ENCODE measurements around the gene ECM2. TPM values are rescaled to one million over a fixed set of nuclear protein-coding genes. Genes with fewer than 3 reads are reported as not detected.

The ECM2 gene
- total RNA-seq, 2 experiments from 2014 or later: not detected

DNA sequence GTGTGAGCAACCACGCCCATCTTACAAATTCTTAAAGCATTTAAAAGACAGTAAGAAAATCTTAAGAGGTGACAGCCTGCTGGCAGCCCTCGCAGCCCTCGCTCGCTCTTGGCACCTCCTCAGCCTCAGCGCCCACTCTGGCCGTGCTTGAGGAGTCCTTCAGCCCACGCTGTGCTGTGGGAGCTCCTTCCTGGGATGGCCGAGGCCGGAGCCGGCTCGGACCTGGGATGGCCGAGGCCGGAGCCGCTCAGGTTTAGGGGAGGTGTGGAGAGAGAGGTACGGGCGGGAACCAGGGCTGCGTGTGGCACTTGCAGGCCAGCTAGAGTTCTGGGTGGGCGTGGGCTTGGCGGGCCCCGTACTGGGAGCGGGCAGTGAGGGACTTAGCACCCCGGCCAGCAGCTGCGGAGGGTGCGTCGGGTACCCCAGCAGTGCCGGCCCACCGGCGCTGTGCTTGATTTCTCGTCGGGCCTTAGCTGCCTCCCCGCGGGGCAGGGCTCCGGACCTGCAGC, 9.3 kb upstream of the ECM2 start:
- ChIA-PET POLR2A (interaction anchor here (0.6 kb wide), 2 partner anchors 23 to 47 kb away, joined by 3 read pairs; no protein-coding TSS in a partner anchor), CTCF (no interaction called here)
- Mint-ChIP-seq H3K4me3 (no peak overlapping the region), H3K27me3 (no peaks in the 10 kb centered on the region), H3K36me3 (ENCODE audit: low read depth) (peaks cover 4% of the 10 kb centered on the region), H3K4me1 (no peaks in the 10 kb centered on the region), H3K27ac (no peak overlapping the region), H3K9me3 (no peaks in the 10 kb centered on the region)
- no peak for DNase-seq

DNA sequence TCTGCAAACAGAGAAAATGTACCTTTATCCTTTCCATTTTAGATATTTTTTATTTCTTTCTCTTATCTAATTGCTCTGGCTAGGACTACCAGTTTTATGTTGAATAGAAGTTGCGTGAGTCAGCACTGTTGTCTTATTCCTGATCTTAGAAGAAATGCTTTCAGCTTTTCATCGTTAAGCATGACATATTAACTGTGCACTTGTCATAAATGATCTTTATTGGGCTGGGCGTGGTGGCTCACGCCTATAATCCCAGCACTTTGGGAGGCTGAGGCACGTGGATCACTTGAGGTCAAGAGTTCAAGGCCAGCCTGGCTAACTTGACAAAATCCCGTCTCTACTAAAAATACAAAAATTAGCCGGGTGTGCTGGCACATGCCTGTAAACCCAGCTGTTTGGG, 8.2 kb upstream of the ECM2 start:
- DNase-seq: no peak
- POLR2A ChIA-PET: no interaction called here

DNA sequence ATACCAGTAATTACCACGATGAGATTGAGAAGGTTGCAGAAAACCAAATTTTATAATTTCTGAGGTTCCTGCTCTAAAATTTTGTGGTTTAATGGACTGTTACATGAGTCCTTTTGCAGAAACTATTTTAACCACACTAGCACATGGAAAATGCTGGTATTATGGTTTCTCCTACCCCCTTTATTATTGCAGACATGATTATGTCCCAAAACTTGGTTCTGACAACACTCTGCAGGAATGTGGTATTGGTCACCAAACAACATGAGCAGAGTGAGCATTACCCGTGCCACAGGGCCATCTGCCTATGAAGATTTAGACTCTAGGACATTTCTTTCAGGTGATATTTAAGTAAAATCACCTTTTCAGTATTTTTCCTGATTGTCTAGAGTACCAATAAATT, 2.8 kb upstream of the ECM2 start:
- DNase-seq: no peak
- CTCF ChIA-PET: no interaction called here
- no peak overlapping the region for H3K4me3 Mint-ChIP-seq
- peaks cover 8% of the 10 kb centered on the region for H3K4me1 Mint-ChIP-seq
- POLR2A ChIA-PET: no interaction called here
- no peaks in the 10 kb centered on the region for H3K36me3 Mint-ChIP-seq (ENCODE audit: low read depth)
- no peaks in the 10 kb centered on the region for H3K27me3 Mint-ChIP-seq
- no peak overlapping the region for H3K27ac Mint-ChIP-seq
- no peaks in the 10 kb centered on the region for H3K9me3 Mint-ChIP-seq

More for the DNA sequence above, 8.2 kb upstream of the ECM2 start:
- Mint-ChIP-seq H3K9me3 (no peaks in the 10 kb centered on the region), H3K4me3 (no peak overlapping the region), H3K4me1 (no peaks in the 10 kb centered on the region), H3K27ac (no peak overlapping the region), H3K27me3 (no peaks in the 10 kb centered on the region), H3K36me3 (ENCODE audit: low read depth) (peaks cover 4% of the 10 kb centered on the region)
- CTCF ChIA-PET: no interaction called here

DNA sequence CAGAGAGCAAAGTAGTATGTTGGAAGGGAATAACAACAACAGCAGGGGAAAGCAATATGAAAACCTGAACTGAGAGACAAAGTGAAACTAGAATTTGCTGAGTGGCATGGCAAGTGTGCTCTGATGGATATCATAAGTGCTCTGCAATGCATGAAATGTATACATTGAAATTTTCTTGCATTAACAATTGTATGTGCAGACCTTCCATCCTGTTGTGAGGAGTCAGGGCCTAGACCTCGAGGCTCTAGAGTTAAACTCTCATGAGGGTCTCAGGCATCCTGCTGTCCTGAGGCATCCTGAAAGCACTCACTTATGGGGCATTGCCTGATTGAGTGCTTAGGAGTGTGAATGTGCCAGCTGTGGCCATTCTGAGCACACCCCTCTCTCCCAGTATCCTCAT, 1.1 kb downstream of the ECM2 start:
- H3K4me1 Mint-ChIP-seq: peaks cover 8% of the 10 kb centered on the region
- no peak overlapping the region for H3K4me3 Mint-ChIP-seq
- ChIA-PET POLR2A (no interaction called here), CTCF (no interaction called here)
- H3K9me3 Mint-ChIP-seq: no peaks in the 10 kb centered on the region
- DNase-seq: no peak
- no peak overlapping the region for H3K27ac Mint-ChIP-seq
- no peaks in the 10 kb centered on the region for H3K27me3 Mint-ChIP-seq
- peaks cover 3% of the 10 kb centered on the region for H3K36me3 Mint-ChIP-seq (ENCODE audit: low read depth)

DNA sequence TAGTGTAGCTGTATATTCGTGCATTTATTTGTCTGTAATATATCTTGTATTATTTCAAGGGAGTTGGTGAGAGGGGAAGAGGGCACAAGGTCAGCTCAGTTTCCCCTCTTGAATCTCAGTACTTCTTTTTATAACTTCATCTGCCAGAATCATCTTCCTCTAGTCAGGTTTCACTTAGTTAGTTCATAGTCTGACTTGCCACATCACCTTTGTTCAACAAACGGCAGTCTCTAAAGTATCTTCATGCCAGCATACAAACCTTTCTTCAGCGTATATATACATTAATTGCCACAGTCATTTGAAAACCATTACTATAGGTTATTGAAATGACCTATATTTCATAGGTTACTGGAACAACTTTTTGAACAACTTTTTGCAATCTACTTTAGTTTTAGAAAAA, 1.6 kb downstream of the ECM2 start:
- no peaks in the 10 kb centered on the region for H3K27me3 Mint-ChIP-seq
- H3K4me1 Mint-ChIP-seq: peaks cover 8% of the 10 kb centered on the region
- DNase-seq: no peak
- POLR2A ChIA-PET: no interaction called here
- H3K27ac Mint-ChIP-seq: no peak overlapping the region
- H3K36me3 Mint-ChIP-seq (ENCODE audit: low read depth): peaks cover 3% of the 10 kb centered on the region
- CTCF ChIA-PET: no interaction called here
- no peaks in the 10 kb centered on the region for H3K9me3 Mint-ChIP-seq
- no peak overlapping the region for H3K4me3 Mint-ChIP-seq

DNA sequence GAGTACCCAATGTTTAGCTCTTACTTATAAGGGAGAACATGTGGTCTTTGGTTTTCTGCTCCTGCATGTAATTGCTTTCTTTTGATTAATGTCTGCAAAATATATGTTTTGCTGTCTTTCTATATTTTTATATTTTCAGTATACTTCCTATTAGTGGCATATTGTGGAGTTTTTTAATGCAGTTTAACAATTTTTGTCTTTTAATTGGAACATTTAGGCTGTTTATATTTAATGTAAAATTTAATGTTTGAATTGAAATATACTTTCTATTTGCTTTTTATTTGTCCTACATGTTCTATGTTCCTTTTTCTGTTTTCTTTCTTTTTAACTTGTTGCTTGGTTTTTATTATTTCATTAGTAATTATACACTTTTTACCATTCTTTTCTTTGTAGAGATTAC, 4.9 kb downstream of the ECM2 start:
- H3K4me1 Mint-ChIP-seq: peaks cover 8% of the 10 kb centered on the region
- POLR2A ChIA-PET: no interaction called here
- H3K27me3 Mint-ChIP-seq: no peaks in the 10 kb centered on the region
- CTCF ChIA-PET: no interaction called here
- DNase-seq: no peak
- H3K36me3 Mint-ChIP-seq (ENCODE audit: low read depth): peaks cover 3% of the 10 kb centered on the region
- H3K27ac Mint-ChIP-seq: no peak overlapping the region
- H3K4me3 Mint-ChIP-seq: no peak overlapping the region
- no peaks in the 10 kb centered on the region for H3K9me3 Mint-ChIP-seq

DNA sequence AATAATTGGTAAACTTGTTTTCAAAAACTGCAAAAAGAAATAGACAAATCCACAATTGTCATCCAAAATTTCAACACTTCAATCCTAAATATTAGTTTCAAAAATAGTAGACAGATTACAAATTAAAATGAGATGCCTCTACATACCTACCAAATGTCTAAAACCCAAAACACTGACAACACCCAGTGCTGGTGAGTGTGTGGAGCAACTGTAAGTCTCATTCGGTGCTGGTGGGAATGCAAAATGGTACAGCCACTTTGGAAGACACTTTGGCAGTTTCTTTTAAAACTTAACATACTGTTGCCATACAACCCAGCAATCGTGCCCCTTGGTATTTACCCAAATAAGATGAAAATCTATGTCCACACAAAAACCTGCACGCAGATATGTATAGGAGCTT, 6.7 kb downstream of the ECM2 start:
- ChIA-PET CTCF (no interaction called here), POLR2A (no interaction called here)
- DNase-seq: no peak
- H3K4me1 Mint-ChIP-seq: peaks cover 2% of the 10 kb centered on the region
- H3K27ac Mint-ChIP-seq: no peak overlapping the region
- no peaks in the 10 kb centered on the region for H3K9me3 Mint-ChIP-seq
- H3K4me3 Mint-ChIP-seq: no peak overlapping the region
- H3K36me3 Mint-ChIP-seq (ENCODE audit: low read depth): peaks cover 3% of the 10 kb centered on the region
- H3K27me3 Mint-ChIP-seq: no peaks in the 10 kb centered on the region

DNA sequence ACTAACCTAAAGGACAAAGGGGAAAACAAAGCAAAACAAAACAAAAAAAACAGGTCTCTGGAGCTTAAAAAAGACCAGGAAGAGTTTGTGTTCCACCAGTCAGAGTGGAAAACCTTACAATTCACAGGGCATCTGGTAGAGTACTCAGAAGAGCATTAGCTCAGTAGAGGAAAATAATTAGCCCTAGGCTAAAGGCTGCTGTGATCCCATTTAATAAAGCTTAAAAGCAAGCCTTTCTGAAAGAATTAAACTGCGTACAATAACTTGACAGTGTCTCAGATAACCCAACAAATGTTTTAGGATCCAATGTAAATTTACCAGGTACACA, 7.3 kb downstream of the ECM2 start:
- no peaks in the 10 kb centered on the region for H3K4me1 Mint-ChIP-seq
- no peak overlapping the region for H3K4me3 Mint-ChIP-seq
- ChIA-PET CTCF (interaction anchor here (0.6 kb wide), 1 partner anchor 142 kb away, joined by 4 read pairs; no protein-coding TSS in a partner anchor), POLR2A (no interaction called here)
- H3K27me3 Mint-ChIP-seq: no peaks in the 10 kb centered on the region
- H3K36me3 Mint-ChIP-seq (ENCODE audit: low read depth): peaks cover 3% of the 10 kb centered on the region
- no peak overlapping the region for H3K27ac Mint-ChIP-seq
- H3K9me3 Mint-ChIP-seq: no peaks in the 10 kb centered on the region
- DNase-seq: no peak

DNA sequence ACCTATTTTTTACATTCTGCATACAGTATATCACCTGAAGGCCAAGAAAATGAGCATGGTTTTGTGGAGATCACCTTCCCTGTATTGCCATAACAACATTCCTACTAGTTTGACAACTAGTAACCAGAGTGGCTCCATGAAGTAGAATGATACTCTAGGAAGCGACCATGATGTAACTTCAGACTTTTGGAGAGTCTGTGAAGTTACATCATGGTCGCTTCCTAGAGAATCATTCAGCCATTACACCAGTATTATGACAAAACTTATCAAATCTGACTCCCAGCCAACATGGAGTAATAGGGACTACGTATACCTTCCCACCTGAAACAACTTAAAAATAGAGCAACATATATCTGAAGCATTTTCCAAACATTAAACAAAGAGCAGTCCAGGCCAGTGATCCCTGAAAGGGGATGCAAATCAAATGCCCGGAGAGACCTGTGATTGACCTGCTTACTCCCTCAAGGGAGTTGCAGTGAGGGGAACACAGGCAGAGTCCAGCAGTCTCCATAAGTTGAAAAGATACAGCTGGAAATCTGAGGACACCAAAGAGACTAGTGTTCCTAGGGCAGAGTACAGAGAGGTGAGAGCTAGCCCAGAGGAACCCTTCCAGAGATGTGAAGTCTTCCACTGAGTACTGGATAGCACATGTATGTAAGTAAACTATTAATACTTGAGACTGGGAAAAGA, 7.8 kb downstream of the ECM2 start:
- no peaks in the 10 kb centered on the region for H3K4me1 Mint-ChIP-seq
- POLR2A ChIA-PET: no interaction called here
- H3K27ac Mint-ChIP-seq: no peak overlapping the region
- H3K9me3 Mint-ChIP-seq: no peaks in the 10 kb centered on the region
- no peaks in the 10 kb centered on the region for H3K27me3 Mint-ChIP-seq
- DNase-seq: no peak
- no peak overlapping the region for H3K4me3 Mint-ChIP-seq
- CTCF ChIA-PET: interaction anchor here (0.6 kb wide), 1 partner anchor 143 kb away, joined by 4 read pairs; no protein-coding TSS in a partner anchor
- H3K36me3 Mint-ChIP-seq (ENCODE audit: low read depth): no peaks in the 10 kb centered on the region

DNA sequence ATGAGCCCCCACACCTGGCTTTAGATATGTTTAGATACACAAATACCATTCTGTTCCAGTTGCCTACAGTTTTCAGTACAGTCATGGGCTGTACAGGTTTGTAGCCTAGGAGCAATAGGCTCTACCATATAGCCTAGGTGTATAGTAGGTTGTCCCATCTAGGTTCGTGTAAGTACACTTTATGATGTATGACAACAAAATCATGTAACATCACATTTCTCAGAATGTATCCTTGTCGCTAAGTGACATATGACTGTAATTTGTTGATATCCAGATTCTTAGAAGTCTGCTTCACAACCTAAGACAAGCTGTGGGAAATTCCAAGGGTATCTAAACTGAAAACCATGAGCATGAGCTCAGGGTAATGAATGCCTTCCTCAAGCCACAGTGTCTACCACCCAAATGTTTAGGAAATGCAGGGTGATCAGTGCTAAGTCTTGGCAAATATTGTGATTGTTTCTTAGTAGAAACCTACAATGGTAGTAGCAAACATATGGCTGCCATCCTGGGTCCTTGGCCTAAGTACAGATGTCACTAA, 8.4 kb downstream of the ECM2 start:
- Mint-ChIP-seq H3K27ac (no peak overlapping the region), H3K9me3 (no peaks in the 10 kb centered on the region), H3K36me3 (ENCODE audit: low read depth) (no peaks in the 10 kb centered on the region), H3K4me3 (no peak overlapping the region), H3K27me3 (no peaks in the 10 kb centered on the region), H3K4me1 (no peaks in the 10 kb centered on the region)
- CTCF ChIA-PET: no interaction called here
- POLR2A ChIA-PET: no interaction called here
- no peak for DNase-seq

DNA sequence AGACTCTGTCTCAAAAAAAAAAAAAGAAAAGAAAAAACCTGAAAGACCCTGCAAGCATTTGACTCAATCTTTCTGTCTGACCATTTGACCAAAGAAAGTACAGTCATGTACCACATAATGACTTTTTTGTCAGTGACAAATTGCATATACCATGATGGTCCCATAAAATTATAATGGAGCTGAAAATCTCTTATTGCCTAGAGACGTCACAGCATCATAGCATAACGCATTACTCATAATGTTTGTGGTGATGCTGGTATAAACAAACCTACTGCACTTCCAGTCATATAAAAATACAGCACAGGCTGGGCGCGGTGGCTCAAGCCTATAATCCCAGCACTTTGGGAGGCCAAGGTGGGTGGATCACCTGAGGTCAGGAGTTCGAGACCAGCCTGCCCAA, 10.5 kb downstream of the ECM2 start:
- Mint-ChIP-seq H3K4me1 (no peaks in the 10 kb centered on the region), H3K4me3 (no peak overlapping the region), H3K27me3 (no peaks in the 10 kb centered on the region), H3K9me3 (no peaks in the 10 kb centered on the region), H3K27ac (no peak overlapping the region), H3K36me3 (ENCODE audit: low read depth) (no peaks in the 10 kb centered on the region)
- ChIA-PET POLR2A (no interaction called here), CTCF (no interaction called here)
- no peak for DNase-seq

DNA sequence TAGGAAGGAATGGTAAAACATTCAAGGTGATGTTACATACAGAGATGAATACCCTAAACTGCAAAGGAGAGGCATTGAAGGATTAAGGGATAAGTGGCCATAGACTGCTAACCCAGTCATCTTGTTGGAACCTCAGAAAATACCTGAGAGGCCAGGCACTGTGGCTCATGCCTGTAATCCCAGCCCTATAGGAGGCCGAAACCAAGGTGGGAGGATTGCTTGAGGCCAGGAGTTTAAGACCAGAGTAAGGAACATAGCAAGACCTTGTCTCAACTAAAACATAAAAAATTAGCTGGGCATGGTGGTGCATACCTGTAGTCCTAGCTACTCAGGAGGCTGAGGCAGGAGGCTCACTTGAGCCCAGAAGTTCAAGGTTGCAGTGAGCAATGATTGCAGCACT, 10.9 kb downstream of the ECM2 start:
- Mint-ChIP-seq H3K9me3 (no peaks in the 10 kb centered on the region), H3K4me3 (no peak overlapping the region)

DNA sequence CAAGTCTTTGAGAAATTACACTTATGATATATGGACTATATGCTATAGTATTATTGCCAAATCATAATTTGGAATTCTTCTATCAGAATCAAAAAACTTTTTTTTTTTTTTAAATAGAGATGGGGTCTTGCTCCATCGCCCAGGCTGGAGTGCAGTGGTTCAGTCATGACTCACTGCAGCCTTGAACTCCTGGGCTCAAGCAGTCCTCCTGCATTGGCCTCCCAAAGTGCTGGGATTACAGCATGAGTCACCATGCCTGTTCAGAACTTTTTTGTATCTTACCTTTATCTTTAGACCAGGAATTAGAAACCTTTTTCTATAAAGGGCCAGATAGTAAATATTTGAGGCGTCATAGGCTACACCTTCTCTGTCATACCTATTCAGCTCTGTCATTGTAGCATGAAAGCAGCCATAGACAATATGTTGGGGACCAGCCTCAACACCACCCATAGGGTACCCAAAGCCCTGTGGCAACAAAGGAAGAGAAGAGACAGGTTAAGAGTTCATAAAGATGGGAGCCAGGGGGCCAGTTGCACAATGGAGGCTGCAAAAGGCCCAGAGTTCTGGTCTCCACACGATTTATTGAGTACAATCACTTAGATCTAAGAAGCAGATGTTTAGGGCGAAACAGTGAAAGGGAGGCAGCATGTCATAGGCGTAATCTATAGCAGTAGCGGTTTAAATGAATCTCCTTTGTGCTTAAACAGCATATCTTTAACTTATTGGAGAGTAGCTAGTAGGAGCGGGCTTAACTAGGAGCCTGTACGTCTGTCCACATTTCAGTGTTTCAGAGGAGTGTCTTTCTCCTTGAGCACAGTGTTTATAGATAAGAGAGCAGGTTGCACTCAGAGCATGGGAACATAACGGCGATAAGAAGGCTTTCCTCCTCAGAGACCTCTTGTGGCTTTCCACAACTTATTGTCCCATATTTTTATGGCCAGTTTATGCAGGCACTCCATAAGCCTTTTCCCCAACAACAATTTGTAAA, 12.5 kb downstream of the ECM2 start:
- H3K4me3 Mint-ChIP-seq: no peak overlapping the region
- DNase-seq: no peak
- no peak overlapping the region for H3K27ac Mint-ChIP-seq
- ChIA-PET CTCF (no interaction called here), POLR2A (no interaction called here)
- peaks cover 3% of the 10 kb centered on the region for H3K36me3 Mint-ChIP-seq (ENCODE audit: low read depth)
- no peaks in the 10 kb centered on the region for H3K4me1 Mint-ChIP-seq
- H3K9me3 Mint-ChIP-seq: no peaks in the 10 kb centered on the region
- H3K27me3 Mint-ChIP-seq: no peaks in the 10 kb centered on the region

More for the DNA sequence above, 10.9 kb downstream of the ECM2 start:
- ChIA-PET CTCF (no interaction called here), POLR2A (no interaction called here)
- Mint-ChIP-seq H3K27ac (no peak overlapping the region), H3K36me3 (ENCODE audit: low read depth) (no peaks in the 10 kb centered on the region), H3K4me1 (no peaks in the 10 kb centered on the region), H3K27me3 (no peaks in the 10 kb centered on the region)
- no peak for DNase-seq

All from activated CD4-positive, alpha-beta memory T cell treated with anti-CD3 and anti-CD28 coated beads, Interleukin-2, amount 10 ng/mL, durations not matched to agents 7 days and 5 days (primary cell).